HG03457 (cell line): ENCODE data around the gene ABLIM2.

Experiments
- ATAC-seq: cut with Tn5 transposase; IDR thresholded peaks from one replicate; pipeline ENCODE4 v1.9.1; 2021; ENCODE audit warnings: moderate number of reproducible peaks; ENCODE audit not compliant: unreplicated experiment

ABLIM2 gene

DNA sequence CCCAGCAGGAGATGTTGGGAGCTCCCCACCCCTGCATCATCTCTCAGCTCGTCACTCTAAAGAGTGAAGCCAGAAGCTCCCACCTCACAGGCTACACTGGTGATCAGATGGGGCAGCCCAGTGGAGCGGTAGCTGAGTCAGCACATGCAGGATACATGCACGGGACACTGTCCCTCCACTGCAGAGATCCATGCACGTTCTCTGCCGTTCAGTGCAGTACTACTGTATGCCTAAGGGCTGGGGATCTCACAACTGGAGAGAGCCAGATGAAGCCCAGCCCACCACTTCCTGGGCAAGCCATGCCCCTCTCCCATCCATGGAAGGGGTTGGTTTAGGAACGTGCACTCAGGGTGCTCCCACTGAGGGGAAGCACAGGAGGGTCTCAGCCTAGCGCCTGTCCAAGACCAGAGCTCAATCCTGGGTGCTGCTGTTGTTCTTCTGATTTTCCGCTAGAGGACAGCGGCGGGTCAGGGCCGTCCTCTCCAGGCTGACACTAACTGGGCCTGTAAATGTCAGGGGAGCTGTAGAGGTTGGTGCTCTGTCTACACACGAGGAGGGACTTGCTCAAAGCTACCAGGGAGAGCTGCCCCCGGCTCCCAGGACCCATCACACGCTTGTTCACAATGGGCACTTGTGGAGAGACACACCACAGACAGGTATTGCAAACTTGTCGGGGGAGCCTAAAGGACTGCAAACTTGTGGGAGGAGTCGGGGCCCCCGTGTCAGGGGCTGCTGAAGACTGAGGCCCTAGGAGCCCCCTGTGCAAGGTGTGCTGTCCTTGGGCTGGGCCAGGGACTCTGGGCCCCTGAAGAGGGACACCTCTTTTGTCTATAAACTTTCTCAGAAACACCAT is 18.2 kb upstream of the ABLIM2 start:
- ATAC-seq, result no peak

DNA sequence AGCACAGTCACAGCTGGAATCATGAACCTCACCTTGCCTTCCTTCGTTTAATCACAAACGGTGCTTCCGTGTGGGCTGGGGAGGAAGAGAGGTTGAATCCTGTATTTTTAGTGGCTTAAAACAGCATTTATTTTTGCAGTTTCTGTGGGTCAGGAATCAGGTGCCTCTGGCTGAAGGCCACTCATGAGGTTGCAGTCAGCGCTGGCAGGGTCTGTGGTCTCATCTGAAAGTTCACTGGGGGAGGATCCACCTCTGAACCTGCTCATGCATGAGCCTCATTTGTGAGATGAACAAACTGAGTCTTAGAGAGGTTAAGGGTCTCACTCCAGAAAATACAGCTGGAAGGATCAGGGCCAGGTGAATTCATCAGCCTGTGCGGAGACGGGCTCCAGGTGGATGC is 17.1 kb upstream of the ABLIM2 start:
- no peak for ATAC-seq

DNA sequence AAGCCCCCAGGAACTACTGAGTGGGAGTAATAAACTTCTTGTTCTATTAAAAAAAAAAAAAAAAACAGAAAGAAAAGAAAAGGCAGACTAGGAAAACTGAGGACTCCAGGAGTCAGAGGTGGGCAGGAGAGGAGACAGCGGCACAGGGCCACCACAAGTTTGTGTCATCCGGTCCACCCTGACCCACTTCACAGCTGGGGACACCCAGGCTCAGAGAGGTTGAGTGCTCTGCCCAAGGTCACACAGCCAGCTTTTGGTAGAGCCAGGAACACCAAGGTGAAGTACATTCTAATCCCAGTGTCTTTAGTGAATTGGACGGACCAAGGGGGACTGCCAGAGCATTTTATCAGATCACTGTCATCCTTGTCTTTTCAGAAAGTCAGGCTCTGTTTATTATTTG is 16.4 kb upstream of the ABLIM2 start:
- ATAC-seq, result no peak

DNA sequence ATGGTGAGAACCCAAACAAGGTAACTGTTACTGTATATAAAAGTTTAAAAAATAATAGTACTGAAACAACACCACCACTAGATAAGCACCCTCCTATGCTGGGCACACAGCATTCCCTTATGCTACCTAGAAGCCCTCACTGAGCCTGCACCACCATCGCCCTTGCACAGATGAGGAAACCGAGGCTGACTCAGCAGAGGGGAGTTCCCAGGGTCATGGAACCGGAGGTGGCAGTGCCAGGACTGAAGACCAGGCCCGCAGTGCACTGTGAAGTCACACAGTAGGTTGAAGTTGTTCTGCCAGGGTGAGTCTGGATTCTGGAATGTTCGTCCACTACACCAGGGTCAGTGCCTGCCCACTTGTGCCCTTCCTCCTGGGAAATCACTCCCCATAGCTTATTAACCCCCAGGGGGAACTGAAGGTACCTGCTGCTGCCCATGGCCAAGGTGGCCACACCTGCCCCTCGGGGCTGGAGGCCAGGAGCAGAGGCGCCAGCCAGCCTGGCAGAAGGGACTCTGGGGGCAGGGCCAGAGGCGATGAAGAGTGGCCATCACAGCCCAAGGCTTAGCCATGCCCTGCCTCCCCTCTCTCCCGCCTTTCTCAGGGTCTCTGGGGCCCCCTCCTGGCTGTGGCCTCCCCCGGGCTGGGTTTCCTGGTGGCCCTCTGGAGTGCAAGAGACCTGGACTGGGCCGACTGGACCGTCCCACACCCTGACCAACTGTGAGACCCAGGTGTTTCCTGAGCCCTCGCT is 15.1 kb upstream of the ABLIM2 start:
- ATAC-seq, result no peak

DNA sequence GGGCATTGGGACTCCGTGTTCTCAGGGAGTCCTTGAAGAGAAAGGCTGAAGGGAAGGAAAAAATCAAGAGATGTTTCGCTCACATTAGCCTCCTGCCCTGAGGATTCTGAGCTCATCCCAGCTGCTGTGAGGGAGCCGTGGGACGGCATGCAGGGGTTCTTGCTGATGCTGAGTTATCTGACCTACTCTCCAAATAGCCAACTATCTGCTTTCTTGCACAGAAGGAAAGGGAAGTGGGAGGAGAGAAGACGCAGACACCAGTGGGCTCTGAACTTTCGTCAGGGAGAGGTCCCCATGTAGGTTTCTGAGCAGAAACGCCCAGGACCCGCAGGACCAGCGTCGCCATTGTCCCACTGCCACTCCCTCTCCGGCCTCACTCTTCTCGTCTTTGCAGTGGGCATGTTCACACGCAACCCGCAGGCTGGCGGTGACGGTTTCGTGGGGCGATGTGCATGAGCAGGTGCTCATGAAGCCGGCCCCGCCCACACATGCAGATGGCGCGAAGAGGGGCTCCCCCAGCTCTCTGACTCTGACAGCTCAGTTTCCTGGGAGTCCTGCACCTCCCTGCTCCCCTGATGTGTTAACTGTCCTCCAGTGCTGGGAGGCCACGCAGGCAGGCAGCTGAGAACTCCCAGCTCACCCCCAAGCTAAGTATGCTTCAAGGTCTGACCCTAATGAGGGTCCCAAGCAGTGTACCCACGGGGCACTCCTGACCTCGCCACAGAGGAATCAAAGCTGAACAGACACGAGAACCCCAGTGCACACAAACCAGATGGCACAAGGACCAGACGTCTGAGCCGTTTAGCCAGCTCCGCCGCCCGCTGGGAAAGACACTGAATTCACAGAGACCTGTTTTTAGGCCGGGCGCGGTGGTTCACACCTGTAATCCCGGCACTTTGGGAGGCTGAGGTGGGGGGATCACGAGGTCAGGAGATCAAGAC is 13.6 kb upstream of the ABLIM2 start:
- ATAC-seq, result peak; percentile 60

DNA sequence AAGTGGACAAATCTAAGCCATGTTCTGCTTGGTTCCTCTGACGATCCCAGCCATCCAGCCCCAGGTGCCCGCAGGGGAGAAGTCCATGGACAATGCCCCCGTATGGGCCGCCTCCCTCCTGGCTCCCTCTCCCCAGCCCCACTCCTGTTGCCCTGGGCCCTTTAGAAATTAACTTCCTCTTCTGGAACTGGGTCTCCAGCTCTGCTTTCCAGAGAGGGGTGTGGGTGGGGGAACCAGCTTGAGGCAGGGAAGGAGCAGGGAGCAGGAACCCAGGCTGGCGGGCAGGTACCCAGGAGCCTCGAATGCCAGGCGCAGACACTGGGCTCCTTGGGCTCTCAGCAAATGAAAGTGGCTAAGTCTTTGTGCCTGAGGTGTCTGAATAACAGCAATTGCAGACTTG is 12.7 kb upstream of the ABLIM2 start:
- ATAC-seq, result no peak

DNA sequence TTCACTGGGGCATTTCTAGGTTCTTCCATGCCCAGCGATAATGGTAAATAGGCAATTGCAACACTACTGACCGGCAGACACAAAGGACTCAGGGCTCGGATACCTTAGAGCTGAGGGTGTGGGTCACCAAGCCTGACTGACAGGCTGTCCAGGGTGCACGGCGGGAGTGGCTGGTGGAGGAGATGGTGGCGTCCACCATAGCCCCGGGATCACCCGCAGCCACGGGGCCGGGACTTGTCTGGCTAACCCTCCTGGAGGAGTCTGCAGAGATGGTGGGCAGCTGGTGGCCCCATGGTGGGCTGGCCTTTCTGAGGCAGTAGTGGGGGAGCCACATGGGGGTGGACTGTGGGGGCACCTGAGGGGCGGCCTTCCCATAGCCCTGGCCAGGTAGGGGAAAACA is 11.7 kb upstream of the ABLIM2 start:
- no peak for ATAC-seq

DNA sequence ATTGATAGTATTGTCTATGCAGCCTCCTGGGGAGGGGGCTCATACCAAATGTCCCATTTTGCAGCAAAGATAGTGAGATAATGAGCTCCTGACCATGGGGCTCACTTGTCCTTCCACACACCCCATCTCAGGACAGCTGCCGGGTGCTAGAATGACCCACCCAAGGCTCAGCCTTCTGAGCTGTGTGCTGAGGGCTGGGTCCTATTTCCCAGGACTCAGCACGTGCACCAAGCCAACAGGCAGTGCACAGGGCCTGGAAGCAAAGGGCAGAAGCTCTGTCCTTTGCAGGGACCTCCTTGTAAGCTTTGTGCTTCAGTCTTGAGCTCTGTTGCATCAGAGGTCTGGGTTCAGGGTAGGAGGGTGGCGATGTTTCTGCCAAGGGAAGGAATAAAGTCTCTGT is 11.2 kb upstream of the ABLIM2 start:
- no peak for ATAC-seq

DNA sequence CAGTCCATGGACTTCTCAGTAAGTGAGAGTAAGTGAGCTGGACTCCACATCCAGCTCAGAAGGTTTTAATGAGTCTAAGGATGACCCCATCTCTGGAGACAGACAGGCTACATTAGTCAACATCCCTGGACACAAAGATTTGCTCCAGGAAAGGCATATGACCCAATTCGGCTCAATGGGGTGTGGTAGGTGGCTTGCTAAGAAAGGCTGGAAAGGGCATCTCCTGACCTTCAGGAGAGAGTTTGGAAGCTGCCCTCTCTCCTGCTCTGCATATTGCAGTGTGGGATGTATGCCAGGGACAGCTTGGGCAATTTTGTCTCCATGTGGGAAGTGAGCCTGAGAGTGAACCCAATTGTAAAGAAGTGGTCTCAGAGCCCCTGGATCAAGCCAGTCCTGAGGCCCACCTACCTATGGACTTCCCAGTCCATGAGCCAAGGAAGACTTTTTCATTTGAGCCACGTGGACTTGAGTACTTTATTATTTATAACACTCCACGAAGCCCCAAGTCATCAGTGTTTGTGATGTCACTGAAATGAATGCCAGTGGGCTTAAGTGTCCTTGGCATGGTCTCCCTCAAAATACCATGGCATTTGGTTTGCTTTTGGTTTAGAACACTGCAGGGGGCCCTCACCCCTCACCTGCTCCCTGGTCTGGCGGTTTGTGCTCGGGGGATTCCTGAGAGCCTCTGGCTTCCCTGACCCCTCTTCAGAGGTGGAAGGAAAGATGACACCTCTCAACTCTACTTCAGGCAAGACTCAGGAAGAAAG is 10.4 kb upstream of the ABLIM2 start:
- no peak for ATAC-seq

DNA sequence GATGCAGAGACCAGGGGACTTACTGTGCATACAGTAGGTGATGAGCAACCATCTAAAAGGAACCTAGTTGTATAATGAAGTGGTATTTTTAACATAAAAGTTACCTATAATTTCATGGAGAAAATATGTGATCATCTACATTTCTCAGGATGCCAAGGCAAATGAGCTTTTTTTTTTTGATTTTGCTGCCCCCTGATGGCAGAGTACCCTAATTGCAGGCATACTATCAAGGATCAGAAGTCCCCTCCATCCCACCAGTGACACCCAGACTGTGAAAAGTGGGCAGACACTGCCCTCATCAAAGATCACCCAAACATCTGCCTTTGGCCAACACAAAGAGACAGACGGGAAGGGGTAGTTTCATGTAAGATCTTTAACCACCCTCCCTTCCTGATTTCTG is 9.6 kb upstream of the ABLIM2 start:
- ATAC-seq, result no peak

DNA sequence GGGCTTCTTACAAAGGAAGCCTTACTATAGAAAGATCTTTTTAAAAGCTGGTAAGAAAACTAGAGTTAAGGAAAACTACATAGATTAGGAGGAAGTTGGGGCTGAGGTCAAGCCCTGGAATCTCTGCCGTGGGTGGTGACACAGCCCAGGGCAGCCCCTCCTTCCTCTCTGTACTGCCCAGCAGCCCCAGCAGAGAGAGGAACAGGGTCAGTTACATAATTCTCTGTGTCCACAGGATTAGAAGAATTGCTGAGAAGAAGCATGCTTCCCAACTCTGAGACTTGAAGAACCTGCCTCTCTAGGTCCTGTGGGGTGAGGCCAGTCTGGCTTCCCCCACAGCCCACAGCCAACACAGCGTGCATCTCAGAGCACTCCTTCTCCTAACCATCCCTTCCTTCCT is 9.2 kb upstream of the ABLIM2 start:
- no peak for ATAC-seq

DNA sequence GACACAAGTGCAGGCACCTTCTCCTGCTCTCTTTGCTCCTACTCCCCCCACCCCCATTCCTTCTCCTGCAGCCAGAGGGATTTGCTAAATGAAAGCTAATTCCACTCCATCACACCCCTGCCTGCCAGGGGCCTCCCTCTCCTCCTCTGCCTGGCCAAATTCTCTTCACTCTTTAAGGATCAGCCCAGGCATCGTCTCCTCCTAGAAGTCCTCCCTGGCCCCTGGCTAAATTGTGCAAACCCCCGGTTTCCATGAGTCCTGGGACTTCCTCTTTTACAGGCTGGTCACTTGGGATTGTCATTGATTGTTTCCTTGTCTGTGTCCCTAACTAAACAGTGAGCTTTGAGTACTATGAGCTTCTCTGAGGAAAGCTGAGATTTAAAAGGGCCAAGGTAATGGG is 8.7 kb upstream of the ABLIM2 start:
- no peak for ATAC-seq

DNA sequence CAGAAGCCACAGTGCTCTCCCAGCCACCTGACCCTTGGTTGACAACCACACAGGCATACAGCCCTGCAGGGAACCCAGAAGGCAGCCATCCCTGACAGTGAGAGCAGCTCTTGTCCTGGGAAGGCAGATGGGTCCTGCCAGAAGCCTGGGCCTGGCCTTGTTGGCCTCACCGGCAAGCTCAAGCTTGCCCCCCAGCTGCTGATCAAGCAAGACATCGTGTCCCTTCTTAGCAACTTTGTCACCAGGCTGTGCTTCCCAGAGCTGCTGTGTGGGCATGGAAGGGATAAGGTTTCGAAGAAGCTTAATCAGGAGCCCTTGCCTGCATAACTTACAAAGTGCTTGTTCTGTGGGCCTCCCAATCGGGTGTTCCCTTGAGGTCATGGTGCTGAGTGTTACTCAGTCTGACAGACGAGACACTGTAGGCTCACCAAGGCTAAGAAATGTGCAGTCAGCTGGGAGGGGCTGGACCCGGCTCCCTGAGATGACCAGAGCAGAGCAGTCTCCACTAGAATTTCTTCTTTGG is 6.8 kb upstream of the ABLIM2 start:
- ATAC-seq, result no peak

DNA sequence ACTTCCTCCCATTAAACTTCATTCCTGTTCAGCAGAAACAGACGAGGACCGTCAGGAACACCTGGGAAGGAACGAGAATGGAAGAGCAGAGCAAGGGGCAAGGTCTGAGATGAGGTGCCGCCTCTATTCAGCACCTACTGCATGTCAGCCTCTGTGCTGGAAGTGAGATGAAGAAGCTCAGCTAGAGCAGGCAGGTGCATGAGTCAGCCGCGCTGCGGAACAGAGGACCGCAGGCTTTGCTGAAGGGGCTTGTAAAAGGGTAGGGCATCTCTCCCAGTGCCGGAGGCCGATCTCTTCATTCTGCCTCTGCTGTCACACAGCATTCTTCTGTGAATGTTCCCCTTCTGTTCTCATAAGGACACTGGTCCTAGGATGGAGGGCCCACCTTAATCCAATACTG is 6.1 kb upstream of the ABLIM2 start:
- no peak for ATAC-seq

DNA sequence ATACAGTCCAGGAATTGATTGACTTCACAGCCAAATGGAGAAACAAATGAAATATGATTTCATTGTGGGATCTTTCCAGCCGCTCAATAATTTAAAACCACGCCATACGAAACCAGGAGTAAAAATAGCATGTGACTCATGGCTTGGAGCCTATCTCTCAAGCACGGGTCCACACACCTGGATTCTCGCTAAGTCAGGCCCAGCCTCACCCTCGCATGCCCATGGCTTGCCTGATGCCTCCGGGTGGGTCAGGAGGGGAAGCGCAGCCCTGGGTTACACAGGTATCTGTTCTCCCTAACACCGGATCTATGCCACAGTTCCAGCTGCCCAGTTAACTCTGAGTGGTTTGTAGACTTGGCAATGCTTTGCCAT is 5.6 kb upstream of the ABLIM2 start:
- no peak for ATAC-seq

DNA sequence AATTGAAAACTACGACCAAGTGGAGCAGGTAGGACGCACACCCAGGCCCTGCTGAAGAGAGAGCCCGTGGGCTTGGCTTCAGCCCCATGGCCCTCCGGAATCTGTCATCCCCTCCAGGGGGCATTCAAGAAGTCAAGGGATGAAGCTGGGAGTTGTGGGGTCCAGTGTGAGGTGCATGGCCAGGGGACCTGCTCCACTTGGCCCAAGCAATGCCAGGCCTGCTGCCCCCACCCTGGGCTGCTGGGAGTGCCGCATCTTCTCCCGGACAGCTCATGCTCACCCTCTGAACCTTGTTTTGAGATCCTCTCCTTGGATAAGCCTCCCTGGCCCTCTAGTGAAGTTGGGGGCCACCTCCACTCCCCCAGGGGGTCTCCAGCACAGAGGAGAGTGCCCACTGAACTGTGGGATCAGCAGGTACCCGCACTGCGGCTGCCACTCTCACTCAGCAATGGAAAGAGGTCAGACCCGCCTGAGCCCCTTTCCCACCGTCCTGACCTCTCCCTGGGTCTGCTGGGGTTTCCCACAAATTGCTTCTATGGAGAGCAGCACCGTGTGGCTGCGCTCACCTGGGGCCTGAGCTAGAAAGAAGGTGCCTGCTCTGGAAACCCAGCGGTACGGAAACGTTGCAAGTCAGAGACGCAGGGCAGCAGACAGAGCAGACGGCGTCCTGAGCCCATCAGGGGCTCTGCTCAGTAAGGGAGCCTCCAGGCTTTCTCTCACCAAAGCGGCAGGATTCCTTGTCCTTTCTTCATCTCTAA is 5.0 kb upstream of the ABLIM2 start:
- no peak for ATAC-seq

DNA sequence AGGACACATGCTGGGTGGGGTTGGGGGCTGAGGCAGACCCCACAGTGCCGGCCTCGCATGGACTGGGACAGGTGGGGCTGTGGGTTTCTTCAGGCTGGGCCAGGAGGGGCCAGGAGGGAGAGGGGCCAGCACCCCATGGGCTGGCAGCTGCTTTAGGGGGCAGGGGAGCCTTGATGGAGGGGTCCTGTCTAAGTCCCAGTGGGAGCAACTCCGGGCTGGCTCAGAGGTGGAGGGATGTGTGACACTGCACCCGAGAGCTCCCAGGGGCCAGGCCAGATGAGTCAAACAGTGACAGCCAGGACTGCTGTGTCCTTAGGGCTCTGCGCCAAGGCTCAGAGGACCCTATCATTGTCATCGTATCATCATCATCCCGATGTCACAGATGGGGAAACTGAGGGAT is 4.4 kb upstream of the ABLIM2 start:
- no peak for ATAC-seq

DNA sequence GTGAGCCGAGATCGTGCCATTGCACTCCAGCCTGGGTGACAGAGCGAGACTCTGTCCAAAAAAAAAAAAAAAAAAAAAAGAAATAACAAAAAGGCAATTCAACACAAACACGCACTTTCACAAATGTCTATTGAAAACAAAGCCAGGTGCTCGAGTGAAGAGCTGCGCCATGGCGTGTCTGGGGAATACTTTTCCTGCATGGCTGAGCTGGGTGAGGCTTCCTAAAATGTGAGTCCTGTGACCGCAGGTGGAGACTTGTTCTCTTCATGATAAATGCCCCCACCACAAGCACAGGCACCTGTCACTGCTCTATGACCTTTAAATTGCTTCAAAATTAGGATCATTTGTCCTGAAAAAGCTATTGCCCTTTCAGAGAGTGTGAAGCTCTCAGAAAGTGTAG is 4.0 kb upstream of the ABLIM2 start:
- ATAC-seq, result no peak

DNA sequence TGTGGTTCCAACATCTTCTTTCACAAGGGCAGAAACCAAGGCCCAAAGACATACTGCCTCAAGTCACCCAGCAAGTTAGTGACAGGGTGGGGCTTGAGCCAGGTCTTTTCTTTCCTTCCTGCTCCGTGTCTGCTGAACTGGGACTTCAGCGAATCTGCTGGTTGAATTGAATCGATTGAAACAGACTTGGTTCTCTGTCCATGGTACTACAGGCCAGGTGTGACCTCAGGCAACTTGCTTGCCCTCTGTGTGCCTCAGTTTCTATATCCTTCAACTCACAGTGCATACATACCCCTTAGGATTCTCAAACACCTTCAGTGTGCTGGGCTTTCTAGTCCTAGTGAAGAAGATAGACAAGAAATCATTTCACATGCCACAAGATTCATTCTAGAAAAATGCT is 2.0 kb upstream of the ABLIM2 start:
- ATAC-seq, result no peak

DNA sequence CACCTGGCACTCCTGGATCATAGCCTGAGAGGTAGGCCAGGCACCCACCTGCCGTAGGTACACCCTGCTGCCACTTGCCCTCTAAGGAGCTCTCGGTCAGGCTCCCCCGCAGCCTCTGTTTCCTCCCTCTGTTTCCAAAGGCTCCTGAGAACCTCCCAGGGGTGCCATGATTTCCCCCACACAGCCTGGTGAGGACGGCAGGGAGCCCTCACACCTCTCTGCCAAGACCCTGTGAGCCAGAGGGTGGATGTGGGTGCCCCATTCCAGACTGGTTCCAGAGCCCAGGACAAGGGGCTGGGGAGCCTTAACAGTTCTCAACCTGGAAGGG is 1.6 kb upstream of the ABLIM2 start:
- no peak for ATAC-seq
